Inflammatory macrophage treated with lipopolysaccharide for 4 hours (primary cell): ENCODE results near the gene ARPC4.
A peak's percentile ranks its signal among the peaks of the same experiment; 100 is the strongest.
"Not testable (repeated sequence)": the region's sequence is repeated elsewhere in the genome, so short reads cannot be mapped to it uniquely, and the experiment has no call there.

ENCODE experiments used
- DNase-seq: peaks from one replicate; pipeline ENCODE4 v3.0.0-alpha.2; 2020

Gene ARPC4

GRCh38 chr3:9770276-9770812 lies 22.5 kb upstream of the ARPC4 start:
- no peak for DNase-seq

DNA sequence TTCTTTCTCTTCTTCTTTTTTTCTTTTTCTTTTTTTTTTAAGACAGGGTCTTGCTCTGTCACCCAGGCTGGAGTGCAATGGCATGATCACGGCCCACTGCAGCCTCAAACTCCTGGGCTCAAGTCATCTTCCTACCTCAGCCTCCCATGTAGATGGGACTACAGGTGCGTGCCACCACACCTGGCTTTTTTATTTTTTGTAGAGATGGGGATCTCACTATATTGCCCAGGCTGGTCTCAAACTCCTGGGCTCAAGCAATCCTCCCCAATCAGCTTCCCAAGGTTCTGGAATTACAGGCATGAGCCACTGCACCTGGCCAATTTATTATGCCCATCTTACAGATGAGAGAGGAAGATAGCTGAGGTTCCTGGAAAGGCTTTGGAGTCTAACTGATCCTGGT lies 21.9 kb upstream of the ARPC4 start:
- not testable (repeated sequence) for DNase-seq

DNA sequence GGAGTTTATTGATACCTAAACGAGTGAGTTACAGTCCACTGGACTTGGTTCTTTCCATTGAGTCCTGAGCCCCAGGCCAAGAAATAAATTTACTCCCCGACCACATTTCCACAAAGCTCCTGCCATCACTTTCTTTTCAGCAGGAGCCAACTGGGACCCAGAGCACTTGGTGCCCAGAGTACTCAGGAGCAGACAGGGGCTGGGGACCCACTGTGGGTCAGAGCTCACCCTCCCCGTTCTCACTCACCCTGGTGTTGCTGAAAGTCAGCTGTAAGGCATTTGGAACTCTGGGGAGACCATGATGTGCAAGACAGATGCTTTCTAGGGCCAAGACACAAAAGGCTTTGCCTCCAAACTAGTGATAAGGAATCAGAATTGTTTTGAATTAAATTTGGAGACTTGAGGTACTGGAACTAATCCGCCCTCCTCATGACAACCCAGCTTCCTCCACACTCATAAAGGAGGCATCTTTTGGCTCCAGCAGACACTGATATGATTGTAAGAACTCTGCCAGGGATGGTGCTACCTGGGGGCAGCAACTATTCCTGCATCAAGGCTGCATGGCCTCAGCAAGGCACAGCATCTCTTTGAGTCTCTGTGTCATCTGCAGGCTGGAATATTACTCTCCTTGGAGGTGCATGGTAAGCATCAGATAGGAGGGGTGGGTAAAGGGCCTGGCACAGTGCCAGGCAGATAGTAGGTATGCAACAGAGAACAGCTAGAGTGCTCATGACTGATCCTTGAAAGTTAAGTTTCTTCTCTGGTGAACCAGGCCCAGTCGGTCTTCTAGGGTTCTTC lies 15.8 kb upstream of the ARPC4 start:
- DNase-seq, result no peak

GRCh38 chr3:9777694-9778021 lies 15.2 kb upstream of the ARPC4 start:
- DNase-seq, result peak; percentile 29

DNA sequence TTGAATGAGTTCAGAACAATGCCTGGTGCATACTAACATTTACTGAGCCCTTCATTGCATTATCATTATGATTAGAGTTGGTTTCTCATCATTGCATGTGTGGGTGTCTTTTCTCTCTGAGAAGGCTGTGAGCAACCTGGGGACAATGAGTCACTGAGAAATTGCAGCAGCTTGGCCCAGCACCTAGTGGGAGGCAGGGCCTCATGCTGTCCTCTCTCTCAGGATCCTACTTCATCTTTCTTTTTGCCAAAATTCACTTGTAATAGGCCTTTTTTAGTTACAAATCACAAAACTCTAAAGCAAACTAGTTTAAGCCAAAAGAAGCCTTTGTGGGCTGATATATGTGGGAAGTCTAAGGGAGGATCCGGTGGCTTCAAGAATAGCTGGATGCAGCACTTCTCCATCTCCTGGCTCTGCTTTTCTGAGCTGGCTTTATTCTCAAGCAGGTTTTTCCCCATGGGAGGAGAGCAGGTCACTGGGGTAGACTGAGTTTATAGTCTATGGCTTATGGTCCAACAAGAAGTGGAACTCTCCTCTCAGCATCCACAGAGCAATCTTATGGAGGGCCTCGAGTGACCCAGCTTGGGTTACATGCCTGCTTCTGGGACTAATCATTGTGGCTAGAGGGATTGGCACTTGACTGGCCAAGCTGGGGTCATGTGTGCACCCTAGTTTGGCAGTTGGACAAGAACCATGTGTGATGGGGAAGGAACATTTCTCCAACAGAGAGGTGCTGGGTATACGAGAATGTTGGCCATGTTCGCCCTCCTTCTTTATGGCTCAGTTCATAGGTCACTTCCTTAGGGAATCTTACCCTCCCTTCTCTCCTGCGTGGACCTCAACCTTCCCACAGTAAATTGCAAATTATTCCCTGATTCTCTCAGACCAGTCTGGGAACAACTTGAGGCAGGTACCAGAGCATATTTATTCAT lies 14.5 kb upstream of the ARPC4 start:
- peak; percentile 87 for DNase-seq

DNA sequence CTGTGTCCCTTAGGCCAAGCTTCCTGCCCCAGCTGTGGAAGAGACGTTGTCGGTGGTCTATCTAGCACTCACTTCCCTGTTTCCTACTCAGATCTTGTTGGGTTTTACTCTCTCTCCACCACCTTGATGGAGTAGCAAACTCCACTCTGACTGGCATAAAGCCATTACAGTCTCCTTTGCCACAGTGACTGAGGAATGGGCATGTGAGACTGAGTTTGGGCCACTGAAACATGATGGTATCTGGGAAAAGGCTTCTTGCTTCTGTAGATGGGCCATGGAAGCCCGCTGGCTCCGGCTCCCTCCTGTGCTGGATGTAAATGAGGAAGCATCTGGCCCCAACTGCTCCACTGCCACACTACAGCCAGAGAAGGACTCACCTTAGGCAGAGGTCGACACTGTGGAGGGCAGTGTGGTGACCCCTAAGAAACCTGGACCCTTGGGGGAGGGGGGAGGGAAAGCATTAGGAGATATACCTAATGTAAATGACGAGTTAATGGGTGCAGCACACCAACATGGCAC lies 13.7 kb upstream of the ARPC4 start:
- no peak for DNase-seq

- peak; percentile 40 for DNase-seq
These were observed 13.0 kb upstream of the ARPC4 start for GRCh38 chr3:9779721-9780457.

DNA sequence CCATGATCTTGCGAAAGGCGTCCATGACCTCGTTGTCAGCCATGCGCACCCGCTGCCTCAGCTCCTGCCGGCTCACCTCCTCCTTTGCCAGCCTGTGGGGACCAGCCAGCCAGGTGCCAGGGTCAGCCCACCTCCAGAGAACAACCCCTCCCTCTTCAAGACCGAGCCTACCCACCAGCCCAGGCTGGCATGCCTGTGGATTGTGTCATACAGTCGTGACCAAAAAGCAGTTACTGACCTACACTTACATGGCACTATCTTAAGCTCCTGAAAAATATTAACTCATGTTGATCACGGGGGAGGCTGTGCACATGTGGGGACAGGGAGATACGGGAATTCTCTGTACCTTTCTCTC lies 12.4 kb upstream of the ARPC4 start:
- no peak for DNase-seq

- DNase-seq, result no peak
These were observed 12.0 kb upstream of the ARPC4 start for GRCh38 chr3:9780910-9781309.

- no peak for DNase-seq
These were observed 11.3 kb upstream of the ARPC4 start for GRCh38 chr3:9781551-9781950.

DNA sequence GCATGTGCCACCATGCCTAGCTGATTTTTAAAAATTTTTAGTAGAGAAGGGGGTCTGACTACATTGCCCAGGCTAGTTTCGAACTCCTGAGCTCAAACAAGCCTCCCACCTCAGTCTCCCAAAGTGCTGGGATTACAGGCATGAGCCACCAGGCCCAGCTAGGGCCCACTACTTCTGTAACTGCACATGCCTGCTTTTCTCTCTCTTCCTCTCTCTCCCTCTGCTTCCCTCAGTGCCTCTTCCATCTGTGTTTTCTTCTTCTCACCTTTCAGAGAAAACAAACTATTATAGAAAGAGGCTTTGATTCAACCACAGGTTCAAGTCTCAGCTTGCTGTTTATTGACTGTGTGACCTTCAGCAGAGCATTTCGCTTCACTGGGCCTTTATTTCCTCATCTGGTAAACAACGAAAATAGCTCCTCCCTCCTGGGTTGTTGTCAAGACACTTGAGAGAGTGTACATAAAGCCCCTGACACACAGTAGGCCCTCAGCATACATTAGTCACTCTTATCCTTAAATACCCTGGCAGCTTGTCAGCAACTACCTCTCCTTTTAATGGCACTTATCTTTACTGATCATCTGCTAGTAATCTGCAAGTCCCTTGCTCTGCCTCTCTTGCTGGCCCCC lies 10.8 kb upstream of the ARPC4 start:
- no peak for DNase-seq

- no peak for DNase-seq
These were observed 10.1 kb upstream of the ARPC4 start for GRCh38 chr3:9782770-9783169.

GRCh38 chr3:9783954-9784353 lies 8.9 kb upstream of the ARPC4 start:
- no peak for DNase-seq

DNA sequence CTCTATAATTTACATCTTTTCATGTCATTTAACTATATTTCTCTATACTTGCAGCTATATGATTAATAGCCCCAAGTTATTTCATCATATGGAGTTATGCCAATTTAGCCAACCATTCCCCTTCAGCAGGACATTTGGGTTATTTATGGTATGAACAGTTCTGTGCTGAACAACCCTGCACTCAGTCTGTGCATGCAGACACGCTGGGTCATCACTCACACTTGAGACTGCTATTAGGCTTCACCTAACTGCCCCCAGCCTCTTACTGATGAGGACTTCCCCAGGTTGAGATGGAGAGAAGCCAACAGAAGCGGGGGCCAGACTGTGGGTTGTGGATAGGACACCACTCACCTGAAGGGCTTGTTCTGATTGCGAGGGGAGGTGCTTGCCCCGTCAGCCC lies 7.9 kb upstream of the ARPC4 start:
- no peak for DNase-seq

- DNase-seq, result no peak
These were observed 7.3 kb upstream of the ARPC4 start for GRCh38 chr3:9785602-9786001.

GRCh38 chr3:9786209-9786739 lies 6.6 kb upstream of the ARPC4 start:
- DNase-seq, result no peak

DNA sequence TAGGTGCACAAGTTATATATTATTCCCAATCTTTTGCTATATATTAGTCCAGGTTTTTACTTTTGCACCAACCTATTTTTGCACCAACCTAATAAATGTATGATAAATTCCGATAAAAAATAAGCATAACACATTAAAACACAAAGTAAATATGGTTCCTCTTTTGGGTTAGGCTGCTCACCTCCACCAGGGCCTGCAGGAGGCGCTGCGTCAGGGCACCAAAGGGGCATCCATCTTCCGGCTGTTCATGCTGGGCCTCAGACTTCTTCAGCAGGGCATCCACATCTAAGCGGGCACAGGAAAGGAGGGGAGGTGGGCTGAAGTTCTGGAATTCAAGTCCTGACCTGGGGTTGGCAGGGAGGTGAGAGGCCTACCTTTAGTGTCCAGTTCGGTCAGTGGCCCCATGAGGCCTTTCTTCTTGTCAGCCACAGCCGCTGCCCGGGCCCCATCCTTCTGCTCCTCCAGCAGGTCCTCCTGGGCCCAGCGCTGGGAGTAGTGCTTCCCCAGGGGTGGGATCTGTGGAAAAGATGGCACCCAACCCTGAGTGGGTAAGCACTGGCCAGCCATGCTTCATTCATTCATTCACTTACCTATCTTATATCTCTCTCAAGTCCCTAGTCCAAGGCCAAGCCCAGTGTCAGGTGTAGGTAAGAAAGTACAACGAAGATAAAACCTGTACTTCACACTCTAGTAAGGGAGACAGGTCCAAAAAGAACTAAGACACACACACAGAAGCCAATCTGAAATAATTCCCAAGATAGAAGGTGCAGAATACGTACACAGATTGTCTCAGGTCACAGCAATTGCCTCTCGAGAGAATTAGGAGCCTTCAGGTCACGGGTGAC lies 5.8 kb upstream of the ARPC4 start:
- DNase-seq, result no peak

- no peak for DNase-seq
These were observed 5.2 kb upstream of the ARPC4 start for GRCh38 chr3:9787714-9788113.

DNA sequence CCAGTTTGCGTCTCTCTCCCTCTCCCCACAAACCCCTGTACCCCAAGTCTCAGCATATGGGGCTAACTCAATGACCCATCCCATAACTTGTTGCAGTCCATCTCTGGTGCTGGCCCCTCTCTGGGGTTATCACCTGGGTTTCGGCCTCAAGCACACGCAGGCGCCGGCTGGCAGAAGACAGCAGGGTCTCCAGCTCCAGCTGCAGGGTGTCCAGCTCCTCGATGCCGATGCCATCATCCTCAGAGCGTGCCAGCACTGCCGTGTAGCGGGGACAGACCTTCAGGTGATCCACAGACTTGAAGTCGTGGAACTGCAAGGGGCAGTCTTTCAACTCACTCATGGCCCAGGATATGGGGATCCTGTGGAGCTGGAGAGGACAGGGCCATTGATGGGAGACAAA lies 1.8 kb upstream of the ARPC4 start:
- no peak for DNase-seq

DNA sequence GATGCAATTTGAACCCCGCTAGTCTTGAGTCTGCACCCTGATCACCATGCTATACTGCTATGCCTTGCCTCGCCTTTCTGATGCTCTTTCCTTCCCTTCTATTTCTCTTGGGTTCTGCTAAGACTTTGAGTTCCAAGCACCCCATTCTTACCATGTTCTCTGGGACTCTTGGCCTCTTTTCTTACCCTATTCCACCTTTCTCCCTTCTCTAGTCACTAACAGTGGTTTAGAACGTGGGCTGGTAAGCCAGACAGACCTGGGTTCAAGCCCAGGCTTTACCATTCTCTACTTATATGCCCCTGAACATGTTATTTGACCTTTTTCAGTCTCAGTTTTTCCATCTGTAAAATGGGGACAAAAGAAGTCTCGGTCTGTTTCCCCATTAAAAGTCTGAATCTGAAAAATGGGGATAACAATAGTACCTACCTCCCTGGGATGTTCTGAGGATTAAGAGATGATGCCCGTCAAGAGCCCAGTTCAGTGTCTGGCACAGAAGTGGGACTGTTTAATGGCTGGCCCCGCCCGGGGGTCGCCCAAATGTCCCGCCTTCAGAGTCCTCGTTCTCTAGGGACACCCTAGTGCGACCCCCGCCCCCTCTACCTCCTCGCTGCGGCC lies 985 bp upstream of the ARPC4 start:
- no peak for DNase-seq
